HFFc6 (cell line): ENCODE measurements around the gene PSMD6. TPM values are rescaled to one million over a fixed set of nuclear protein-coding genes. Genes with fewer than 3 reads are reported as not detected.
A peak's percentile ranks its signal among the peaks of the same experiment; 100 is the strongest.

Source experiments
- DNase-seq: peaks from one replicate; pipeline ENCODE4 v3.0.0-alpha.2; 2018
- H3K27ac Mint-ChIP-seq: 2 replicates; pipeline ENCODE4 v1.8.0; 2020; ENCODE audit warnings: mild to moderate bottlenecking, mixed read lengths
- H3K27me3 Mint-ChIP-seq: 2 replicates; pipeline ENCODE4 v1.8.0; 2021; ENCODE audit warnings: mild to moderate bottlenecking, moderate library complexity, mixed read lengths; ENCODE audit not compliant: insufficient read depth
- H3K36me3 Mint-ChIP-seq: 2 replicates; pipeline ENCODE4 v1.8.0; 2021; ENCODE audit warnings: low read depth, mixed read lengths
- H3K4me1 Mint-ChIP-seq: 2 replicates; pipeline ENCODE4 v1.8.0; 2020; ENCODE audit warnings: low read depth, mixed read lengths
- H3K4me3 Mint-ChIP-seq: 2 replicates; pipeline ENCODE4 v1.8.0; 2020; ENCODE audit warnings: mild to moderate bottlenecking, moderate library complexity, mixed read lengths
- H3K9me3 Mint-ChIP-seq: 2 replicates; pipeline ENCODE4 v1.8.0; 2020; ENCODE audit warnings: mild to moderate bottlenecking, mixed read lengths
- total RNA-seq, 6 experiments: library from RNA; stranded (reverse); fragmentation: NEBNext Ultra II Directional; extraction: Animal tissue kit (Norgen Biotek cat#: 25700); gene quantifications; 2 replicates in 1 of 6; 3 replicates in 5 of 6; pipeline ENCODE4 v1.2.3, GENCODE V29; 2021
- TF ChIP-seq, protein P1 (sequence below): fragments of 200-600 bp; sonication (generic); IDR thresholded peaks from 2 replicates; pipeline ENCODE4 v1.5.0; 2021; ENCODE audit warnings: antibody characterized with exemption, mild to moderate bottlenecking

PSMD6 gene
- total RNA-seq, 6 experiments from 2014 or later: 101 to 123 (median 113) TPM

DNA sequence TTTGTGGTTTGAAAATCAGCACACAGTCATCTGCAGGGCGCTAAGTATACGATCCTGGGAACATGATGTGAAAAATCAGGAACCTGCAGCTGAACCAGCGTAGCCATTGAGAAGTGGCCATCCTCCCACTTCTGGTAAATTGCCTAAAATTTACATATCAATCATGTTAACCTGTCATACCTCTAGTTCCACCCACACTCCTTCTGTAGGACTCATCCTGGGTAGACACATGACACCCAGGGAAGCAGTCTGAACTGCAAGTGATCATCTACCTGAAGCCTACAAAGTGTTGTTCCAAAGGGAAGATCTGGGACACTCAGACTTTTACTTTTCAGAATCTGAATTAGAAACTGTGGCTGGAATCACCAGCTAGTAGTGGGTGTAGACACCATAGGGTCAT is 5.5 kb upstream of the PSMD6 start:
- H3K4me3 Mint-ChIP-seq: no peak overlapping the region
- H3K27me3 Mint-ChIP-seq: peaks cover 9% of the 10 kb centered on the region
- no peak overlapping the region for H3K27ac Mint-ChIP-seq
- no peaks in the 10 kb centered on the region for H3K9me3 Mint-ChIP-seq
- no peak for DNase-seq
- TF ChIP-seq, protein P1, sequence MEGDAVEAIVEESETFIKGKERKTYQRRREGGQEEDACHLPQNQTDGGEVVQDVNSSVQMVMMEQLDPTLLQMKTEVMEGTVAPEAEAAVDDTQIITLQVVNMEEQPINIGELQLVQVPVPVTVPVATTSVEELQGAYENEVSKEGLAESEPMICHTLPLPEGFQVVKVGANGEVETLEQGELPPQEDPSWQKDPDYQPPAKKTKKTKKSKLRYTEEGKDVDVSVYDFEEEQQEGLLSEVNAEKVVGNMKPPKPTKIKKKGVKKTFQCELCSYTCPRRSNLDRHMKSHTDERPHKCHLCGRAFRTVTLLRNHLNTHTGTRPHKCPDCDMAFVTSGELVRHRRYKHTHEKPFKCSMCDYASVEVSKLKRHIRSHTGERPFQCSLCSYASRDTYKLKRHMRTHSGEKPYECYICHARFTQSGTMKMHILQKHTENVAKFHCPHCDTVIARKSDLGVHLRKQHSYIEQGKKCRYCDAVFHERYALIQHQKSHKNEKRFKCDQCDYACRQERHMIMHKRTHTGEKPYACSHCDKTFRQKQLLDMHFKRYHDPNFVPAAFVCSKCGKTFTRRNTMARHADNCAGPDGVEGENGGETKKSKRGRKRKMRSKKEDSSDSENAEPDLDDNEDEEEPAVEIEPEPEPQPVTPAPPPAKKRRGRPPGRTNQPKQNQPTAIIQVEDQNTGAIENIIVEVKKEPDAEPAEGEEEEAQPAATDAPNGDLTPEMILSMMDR: no peak
- H3K4me1 Mint-ChIP-seq: peaks cover 29% of the 10 kb centered on the region
- H3K36me3 Mint-ChIP-seq: peaks cover 1% of the 10 kb centered on the region; the same call in 1 of the 2 replicates

DNA sequence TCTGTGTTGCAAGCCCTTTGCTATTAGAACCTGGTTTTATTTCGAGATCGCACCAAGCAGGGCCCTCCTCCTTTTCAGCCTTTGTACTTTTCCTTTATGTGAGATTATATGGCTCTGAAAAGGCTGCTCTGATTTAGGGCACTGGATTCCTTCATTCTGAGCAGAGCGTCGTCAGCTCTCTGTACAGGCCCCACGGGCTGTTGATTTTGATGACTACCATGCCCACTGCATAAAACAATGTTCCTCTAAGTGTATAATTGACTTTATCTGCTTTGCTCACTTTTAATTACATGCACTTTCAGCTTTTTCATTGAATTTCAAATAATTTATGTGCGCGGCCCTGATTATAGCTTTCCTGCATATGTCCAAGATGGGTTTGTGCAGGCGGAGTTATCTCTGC is 4.4 kb upstream of the PSMD6 start:
- TF ChIP-seq, protein P1: no peak
- DNase-seq: no peak
- Mint-ChIP-seq H3K27ac (no peak overlapping the region), H3K4me3 (no peak overlapping the region), H3K27me3 (peaks cover 9% of the 10 kb centered on the region), H3K4me1 (peaks cover 29% of the 10 kb centered on the region), H3K36me3 (peaks cover under 1% of the 10 kb centered on the region; the same call in 1 of the 2 replicates), H3K9me3 (no peaks in the 10 kb centered on the region)

DNA sequence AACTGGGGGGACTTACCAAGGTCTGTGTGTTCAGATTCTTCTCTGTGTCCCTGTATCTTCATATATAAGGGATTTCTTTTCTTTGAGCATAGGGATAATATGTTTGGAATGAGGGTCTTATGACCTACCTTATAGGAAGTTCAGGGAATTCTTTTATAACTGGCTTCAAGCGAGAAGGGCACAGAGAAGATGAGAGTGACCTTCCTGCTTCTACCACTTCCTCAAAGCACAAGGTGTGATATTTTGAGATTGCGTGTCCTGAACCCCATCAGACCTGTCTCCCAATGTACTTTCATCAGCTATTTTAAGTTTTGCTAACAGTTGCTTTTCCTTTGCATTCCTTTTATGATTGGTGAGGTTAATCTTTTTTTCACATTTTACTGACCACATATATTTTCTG is 3.1 kb upstream of the PSMD6 start:
- no peaks in the 10 kb centered on the region for H3K9me3 Mint-ChIP-seq
- peaks cover 11% of the 10 kb centered on the region for H3K36me3 Mint-ChIP-seq

DNA sequence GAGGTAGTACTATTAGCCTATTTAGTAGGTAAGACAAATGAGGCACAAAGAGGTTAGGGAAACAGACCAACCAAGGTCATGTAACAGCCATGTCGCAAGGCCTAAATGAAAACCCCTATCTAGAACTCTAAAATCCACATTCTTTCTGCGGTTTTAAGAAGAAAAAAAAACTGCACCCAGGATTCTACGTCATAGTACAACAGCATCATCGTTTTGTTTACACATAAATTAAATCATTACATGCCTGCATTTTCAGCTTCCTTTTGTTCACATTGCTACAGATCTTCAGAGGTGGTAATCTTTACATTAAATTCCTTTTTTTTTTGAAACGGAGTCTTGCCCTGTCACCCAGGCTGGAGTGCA is 548 bp upstream of the PSMD6 start:
- peak overlapping the region; percentile 93 for H3K27ac Mint-ChIP-seq
- no peaks in the 10 kb centered on the region for H3K9me3 Mint-ChIP-seq
- H3K36me3 Mint-ChIP-seq: peaks cover 19% of the 10 kb centered on the region
- TF ChIP-seq, protein P1: no peak
- peaks cover 6% of the 10 kb centered on the region for H3K27me3 Mint-ChIP-seq
- DNase-seq: no peak
- peak overlapping the region; percentile 95 for H3K4me3 Mint-ChIP-seq
- peaks cover 30% of the 10 kb centered on the region for H3K4me1 Mint-ChIP-seq

More for the DNA sequence above, 3.1 kb upstream of the PSMD6 start:
- Mint-ChIP-seq H3K4me3 (no peak overlapping the region), H3K27me3 (peaks cover 9% of the 10 kb centered on the region), H3K4me1 (peaks cover 28% of the 10 kb centered on the region), H3K27ac (no peak overlapping the region)
- TF ChIP-seq, protein P1: no peak
- no peak for DNase-seq

DNA sequence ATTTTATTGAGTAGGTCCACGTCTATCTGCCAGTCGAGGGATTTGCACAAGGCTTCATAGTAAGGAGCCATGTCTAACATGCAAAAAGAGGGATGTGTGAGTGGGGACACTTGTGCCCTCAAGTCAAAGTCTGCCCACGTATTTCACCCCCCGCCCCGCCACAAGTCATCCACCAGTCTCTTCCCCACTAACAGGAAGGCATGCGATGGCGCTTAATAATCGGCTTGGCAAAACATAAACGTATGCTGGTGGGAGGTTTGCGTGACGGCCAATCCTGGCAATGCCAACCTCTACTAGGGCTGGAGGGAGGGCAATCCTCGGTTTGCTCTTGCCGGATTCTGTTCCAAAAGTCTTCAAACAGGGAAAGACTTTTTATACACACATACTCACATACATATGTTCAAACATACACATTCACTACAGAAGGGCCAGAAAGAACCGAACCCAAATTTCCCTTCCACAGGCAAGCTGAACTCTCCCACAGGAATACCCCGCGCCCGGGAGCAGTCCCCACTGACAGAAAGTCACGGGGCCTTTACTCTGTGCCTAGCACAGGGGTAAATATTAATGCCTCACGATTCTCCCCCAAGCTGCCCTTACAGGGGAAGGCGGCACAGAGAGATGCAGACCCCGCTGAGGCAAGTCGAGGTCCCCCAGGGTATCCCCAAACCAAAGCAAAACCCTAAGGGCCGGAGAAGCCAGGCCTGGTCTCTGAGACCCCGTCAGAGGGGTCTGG is 675 bp downstream of the PSMD6 start:
- no peak for DNase-seq
- no peaks in the 10 kb centered on the region for H3K9me3 Mint-ChIP-seq
- peak overlapping the region; percentile 93 for H3K27ac Mint-ChIP-seq
- peaks cover 28% of the 10 kb centered on the region for H3K36me3 Mint-ChIP-seq
- H3K4me3 Mint-ChIP-seq: peak overlapping the region; percentile 95
- H3K27me3 Mint-ChIP-seq: no peaks in the 10 kb centered on the region; the same call in none of the 2 replicates
- H3K4me1 Mint-ChIP-seq: peaks cover 39% of the 10 kb centered on the region
- TF ChIP-seq, protein P1: no peak
